Measurements from ENCODE around the gene CAPN1. TPM values are rescaled to one million over a fixed set of nuclear protein-coding genes. Genes with fewer than 3 reads are reported as not detected.
"Not testable (repeated sequence)": the region's sequence is repeated elsewhere in the genome, so short reads cannot be mapped to it uniquely, and the experiment has no call there.

Gene CAPN1
- total RNA-seq, 1 experiment from 2014 or later: 30.7 TPM

DNA sequence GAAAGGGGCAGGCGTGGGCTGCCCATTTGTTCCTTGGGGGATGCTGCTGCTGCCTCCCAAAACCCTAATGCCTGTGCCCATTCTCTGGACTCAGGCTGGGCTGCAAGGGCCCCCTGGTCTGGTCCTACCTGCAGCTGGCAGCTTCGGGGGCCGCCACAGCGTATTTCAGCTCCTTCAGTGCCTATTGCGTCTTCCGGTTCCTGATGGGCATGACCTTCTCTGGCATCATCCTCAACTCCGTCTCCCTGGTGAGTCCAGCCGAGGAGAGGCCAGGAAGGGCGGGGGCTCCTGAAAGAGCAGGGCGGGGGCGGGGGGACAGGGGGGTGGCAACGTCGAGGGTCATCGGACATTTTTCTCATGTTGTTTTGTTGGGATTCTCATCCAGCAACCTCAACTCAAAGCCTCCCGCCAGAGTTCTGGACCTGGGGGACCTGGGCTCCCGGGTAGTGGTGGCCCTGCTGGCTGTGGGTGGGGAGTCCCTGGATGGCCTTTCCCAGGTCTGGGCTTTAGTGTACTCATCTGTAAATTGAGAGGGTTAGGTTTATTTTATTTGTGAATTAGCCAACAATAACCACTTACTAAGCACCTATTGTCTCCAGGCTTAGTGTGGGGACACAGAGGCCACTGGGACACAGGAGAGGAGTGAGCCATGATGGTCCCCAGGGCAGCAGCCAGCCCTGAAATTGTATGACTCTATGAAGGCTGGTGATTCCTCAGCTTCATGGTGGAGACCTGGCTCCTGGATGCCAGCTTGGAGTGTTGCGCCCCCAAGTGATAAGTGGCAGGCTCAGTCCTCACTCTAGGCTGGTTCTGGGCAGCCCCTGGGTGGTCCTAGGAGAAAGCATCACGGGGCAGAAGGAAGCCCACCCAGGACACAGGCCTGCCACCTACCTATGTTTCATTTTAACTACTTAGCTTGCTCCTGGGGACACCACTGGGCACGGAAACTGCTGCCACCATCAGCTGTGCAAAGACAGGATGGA, 36.0 kb downstream of the CAPN1 start:
- no peak for DNase-seq (ENCODE audit: low read depth)

DNA sequence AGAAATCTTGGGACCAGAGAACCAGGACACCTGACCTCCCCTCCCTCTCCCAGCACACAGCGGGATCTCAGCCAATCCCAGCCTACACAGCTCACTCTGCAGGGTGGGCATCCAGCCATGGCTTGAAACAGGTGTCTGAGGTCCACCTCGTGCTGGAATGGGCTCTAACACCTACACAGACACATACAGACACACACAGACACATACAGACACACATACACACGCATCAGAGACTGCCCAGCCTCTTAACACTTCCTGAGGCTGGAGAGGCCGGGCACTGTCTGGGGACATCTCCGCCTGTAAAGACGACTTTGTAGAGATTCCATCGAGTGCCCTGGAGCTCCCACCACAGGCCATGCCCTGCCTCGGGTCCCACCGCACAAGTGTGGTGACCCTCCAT, 36.7 kb downstream of the CAPN1 start:
- DNase-seq (ENCODE audit: low read depth): no peak

DNA sequence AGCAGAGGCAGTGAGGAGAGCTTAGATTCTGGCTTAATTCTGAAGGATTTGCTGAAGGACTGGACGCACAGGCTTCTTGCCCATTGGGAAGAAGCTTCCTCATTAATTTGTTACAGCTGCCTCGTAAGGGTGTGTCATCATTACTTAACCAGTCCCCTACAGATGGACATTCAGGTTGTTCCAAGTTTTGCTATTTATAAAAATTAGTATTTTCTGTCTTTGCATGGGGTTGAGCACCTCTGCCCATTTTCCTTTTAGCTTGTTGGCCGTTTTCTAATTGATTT, 38.1 kb downstream of the CAPN1 start:
- no peak for DNase-seq (ENCODE audit: low read depth)

DNA sequence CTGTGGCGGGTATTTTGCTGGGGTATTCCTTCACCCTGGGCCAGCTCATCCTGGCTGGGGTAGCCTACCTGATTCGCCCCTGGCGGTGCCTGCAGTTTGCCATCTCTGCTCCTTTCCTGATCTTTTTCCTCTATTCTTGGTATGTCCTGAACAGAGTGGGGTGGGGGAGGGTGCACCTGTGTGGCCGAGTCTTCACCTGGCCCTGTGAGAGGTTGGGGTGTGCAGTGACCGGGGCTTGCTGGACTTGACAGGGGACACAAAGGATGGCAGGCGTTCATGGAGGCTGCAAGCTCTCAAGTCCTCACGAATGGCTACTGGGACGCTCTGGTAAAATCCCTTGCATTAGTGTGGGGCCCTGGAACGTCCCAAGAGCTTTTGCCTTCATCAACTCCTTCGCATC, 39.3 kb downstream of the CAPN1 start:
- no peak for DNase-seq (ENCODE audit: low read depth)

DNA sequence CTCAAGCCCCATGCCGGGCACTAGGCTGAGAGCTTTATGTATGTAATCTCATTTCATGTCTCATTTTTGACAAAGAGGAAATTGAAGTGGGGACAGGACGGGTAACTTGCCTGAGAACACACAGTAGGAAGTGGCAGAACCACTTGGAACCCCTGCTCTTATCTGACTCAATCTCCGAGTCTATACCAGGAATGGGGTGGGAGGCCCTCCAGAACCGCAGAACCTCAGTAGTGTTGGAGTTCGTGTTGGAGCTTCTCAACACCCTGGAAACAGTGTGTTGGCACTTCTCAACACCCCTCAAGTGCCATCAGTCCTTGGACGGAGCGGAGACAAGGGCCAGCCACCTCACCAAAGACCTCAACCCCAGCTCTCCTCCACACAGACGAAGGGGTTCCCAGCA, 41.3 kb downstream of the CAPN1 start:
- DNase-seq (ENCODE audit: low read depth): no peak

DNA sequence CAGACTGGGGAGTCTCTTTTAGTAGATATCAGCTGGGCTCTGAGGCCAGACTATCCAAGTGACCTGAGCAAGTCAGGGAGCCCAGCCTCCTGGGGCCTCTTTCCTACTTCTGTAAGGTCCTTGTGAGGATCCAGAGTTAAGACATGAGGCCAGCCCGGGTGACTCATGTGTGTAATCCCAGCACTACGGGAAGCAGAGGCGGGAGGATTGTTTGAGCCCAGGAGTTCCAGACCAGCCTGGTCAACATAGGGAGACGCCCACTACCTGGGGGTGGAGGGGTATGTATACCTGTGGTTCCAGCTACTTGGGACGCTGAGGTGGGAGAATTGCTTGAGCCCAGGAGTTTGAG, 43.2 kb downstream of the CAPN1 start:
- peak; percentile 69 for DNase-seq (ENCODE audit: low read depth)

DNA sequence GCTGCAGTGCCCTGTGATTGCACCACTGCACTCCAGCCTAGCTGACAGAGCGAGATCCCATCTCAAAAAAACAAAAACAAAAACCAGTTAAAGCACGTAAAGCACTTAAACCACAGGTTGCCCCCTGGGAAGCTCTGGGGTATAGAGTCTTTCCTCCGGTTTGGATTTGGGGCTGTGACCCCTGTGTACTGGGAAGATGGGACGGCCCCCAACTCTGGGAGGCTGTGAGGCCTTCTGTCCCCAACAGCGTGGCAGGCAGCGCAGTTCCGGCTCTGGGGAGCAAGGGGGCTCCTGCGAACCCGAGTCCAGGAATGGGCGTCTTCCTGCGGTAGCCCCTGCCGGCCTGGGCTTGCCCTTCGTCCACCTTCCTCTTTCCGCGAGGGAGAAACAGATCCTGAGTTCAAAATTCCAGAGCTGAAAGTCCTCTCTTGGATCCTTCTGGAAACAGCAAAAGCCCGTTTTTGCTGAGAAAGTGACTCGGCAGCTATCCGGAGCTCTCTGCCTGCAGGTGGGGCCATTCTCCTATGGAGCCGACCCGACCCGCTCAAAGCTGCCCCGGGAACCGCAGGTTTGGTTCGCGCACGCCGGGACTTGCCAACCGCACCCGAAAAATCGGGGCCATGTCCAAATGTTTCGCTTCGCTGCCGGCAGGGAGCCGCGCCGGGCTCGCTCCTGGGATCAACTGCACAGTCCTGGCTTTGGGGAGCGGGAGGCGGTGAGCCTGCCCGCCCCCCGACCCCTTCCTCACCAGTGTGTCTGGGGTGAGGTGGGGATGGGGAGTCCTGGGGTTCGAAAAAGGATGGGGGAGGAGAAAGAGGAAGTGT, 43.8 kb downstream of the CAPN1 start:
- peak; percentile 63 for DNase-seq (ENCODE audit: low read depth)

DNA sequence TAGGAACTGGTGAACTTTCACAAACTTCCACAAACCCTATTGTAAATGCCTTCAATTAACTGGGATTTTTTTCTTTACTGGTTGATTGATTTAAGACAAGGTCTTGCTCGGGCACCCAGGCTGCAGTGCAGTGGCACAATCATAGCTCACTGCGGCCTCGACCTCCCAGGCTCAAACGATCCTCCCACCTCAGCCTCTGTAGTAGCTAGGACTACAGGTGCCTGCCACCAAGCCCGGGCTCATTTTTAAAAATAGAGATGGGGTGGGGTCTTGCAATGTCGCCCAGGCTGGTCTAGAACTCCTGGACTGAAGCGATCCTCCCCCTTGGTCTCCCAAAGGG, 44.3 kb downstream of the CAPN1 start:
- DNase-seq (ENCODE audit: low read depth): no peak

DNA sequence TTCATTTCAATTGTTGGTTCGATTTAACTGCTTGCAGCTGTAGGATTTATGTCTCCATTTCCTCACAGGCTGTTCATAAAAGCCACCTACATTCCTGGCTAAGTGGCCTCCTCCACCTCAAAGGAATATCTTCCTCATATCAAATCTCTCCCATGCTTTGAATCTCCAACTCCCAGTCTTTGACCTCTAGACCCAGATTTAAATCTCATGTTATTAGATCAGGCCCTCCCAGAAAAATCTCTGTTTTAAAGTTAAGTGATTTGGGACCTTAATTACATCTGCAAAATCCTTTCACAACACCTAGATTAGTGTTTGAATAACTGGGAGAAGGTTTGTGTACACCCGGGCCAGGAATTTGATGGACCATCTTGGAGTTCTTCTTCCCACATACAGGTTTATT, 46.2 kb downstream of the CAPN1 start:
- no peak for DNase-seq (ENCODE audit: low read depth)

DNA sequence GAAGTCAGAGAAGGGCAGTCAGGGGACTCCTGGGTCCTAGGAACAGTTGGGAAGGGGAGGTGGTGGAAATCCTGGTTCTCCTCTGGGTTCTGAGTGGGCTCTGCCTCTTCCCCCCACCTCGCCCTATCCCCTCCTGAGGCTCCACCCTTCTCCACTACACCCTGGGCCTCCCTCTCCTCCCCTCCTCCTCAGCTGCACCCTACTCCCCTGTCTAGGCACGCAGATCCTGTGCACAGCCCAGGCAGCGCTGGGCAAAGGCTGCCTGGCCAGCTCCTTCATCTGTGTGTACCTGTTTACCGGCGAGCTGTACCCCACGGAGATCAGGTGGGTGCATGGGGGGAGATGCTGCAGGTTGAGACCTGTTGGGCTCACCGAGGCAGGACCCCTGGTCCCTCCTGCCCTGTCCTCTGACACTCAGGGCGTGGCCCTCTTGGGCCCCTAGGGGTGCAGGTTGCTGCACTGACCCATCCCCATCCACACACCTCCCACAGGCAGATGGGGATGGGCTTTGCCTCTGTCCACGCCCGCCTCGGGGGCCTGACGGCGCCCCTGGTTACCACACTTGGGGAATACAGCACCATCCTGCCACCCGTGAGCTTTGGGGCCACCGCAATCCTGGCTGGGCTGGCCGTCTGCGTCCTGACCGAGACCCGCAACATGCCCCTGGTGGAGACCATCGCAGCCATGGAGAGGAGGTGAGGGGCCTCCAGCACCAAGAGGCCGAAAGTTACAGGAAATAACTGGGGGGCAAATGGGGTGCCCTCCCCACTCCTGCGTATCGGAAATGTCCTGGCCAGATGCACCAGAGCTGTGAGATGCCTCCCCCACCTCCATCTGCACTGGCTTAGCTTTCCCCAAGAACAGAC, 54.7 kb downstream of the CAPN1 start:
- no peak for DNase-seq (ENCODE audit: low read depth)

DNA sequence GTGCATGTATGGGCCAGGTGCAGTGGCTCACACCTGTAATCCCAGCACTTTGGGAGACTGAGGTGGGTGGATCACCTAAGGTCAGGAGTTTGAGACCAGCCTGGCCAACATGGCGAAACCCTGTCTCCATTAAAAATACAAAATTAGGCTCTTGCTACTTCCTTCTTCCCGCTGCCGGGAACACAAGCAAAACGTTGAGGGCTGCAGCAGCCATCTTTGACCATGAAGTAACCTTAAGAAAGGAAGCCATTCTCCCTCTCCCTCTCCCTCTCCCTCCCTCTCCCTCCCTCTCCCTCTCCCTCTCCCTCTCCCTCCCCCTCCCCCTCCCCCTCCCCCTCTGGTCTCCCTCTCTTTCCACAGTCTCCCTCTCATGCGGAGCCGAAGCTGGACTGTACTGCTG, 56.6 kb downstream of the CAPN1 start:
- not testable (repeated sequence) for DNase-seq (ENCODE audit: low read depth)

DNA sequence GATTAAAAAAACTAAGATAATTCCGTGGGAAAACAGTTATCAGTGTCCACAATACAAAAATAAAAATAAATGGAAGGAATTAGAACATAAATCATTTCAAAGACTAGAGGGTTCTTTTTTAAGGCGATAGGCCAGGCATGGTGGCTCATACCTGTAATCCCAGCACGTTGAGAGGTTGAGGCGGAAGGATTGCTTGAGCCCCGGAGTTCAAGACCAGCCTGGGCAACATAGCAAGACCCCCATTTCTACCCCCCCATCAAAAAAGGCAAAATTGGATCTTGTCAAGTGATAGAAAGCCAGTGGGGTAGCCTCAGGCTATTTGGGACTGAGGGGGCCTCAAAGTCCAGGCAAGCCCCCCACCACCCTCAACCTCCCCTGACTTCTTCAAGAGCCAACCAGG, 59.4 kb downstream of the CAPN1 start:
- DNase-seq (ENCODE audit: low read depth): no peak

DNA sequence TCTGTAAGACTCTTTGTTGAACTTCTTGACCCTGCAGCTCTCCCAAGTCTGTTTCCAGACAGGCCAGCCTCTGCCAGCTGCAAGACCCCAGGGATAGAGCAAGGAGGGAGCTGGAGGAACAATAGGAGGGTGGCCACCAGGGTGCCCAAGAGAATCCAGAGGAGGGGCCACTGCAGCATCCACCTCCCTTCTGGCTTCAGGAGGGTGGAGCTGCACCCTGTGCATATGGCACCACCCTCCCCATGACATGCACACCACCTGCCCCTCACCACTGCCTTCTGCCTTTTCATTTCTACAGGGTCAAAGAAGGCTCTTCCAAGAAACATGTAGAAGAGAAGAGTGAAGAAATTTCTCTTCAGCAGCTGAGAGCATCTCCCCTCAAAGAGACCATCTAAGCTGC, 60.0 kb downstream of the CAPN1 start:
- DNase-seq (ENCODE audit: low read depth): no peak

DNA sequence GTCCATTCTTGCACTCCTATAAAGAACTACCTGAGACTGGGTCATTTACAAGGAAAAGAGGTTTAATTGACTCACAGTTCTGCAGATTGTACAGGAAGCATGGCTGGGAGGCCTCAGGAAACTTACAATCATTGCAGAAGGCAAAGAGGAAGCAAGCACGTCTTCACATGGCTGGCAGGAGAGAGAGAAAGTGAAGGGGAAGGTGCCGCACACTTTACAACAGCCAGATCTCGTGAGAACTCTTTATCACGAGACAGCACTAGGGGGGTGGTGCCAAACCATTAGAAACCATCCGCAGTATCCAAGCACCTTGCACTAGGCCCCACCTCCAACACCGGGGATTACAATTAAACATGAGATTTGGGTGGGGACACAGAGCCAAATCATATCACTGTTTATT, 60.7 kb downstream of the CAPN1 start:
- DNase-seq (ENCODE audit: low read depth): no peak

DNA sequence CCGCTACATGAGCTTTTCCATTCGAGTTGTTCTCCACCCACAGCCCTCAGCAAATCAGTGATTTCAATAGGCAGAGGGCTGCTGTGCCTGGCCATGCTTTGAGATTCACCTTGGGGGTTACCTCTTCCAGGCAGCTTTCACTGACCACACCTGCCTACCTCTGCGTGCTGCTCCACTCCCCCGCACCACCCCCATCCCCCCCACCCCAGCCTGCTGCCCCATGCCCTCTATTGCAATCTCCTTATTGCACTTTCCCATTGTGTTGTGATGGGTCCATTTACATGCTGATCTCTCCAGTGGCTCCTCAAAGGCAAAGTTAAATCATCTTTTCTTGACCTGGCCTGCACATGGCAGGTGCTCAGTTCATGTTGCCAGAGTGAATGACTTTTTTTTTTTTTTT, 62.1 kb downstream of the CAPN1 start:
- no peak for DNase-seq (ENCODE audit: low read depth)

DNA sequence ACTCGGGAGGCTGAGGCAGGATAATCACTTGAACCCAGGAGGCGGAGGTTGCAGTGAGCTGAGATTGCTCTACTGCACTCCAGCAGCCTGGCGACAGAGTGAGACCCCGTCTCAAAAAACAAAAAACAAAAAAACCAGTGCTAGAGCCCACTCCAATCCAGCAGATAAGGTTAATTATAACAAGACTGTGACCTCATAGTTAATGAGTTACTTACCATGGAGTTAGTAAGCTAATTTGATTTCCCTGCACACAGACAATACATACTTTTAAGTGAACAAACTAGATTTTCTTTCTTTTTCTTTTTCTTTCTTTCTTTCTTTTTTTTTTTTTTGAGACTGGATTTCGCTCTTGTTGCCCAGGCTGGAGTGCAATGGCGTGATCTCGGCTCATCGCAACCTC, 63.3 kb downstream of the CAPN1 start:
- DNase-seq (ENCODE audit: low read depth): not testable (repeated sequence)

DNA sequence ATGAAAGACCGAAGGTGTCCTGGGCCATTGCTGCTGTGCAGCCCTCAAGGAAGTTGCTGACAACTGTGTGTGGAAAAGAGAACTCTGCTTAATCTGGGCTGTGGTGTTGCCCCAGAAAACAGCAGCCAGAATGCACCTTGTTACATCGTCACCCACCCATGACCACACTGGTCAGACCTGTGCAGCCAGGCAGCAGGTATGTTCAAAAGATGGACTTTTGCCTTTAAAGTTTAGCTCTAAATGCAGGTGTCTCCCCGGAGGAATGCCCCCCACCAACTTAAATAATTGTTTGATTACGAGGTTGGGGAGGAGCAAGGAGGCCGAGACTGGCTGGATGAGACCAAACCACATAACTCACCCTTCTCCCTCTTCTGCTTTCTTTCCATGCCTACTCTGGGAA, 64.8 kb downstream of the CAPN1 start:
- DNase-seq (ENCODE audit: low read depth): no peak

DNA sequence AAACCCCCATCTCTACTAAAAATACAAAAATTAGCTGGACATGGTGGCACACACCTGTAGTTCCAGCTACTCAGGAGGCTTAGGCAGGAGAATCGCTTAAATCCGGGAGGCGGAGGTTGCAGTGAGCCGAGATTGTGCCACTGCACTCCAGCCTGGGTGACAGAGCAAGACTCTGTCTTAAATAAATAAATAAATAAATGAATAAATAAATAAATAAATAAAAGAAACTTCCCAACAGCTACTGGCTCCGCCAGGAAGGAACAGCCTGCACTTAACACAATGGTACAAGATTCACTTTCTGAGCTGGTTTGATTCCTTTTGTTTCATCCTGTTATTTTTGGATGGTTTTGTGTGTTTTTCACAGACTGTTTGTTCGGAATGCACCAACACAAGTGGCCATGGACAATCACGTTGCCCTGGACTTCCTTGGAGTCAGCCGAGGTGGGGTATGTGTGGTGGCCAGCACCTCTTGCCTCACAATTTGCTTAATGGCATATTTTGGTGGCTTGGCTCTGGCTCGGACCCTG, 66.5 kb downstream of the CAPN1 start:
- DNase-seq (ENCODE audit: low read depth): not testable (repeated sequence)

DNA sequence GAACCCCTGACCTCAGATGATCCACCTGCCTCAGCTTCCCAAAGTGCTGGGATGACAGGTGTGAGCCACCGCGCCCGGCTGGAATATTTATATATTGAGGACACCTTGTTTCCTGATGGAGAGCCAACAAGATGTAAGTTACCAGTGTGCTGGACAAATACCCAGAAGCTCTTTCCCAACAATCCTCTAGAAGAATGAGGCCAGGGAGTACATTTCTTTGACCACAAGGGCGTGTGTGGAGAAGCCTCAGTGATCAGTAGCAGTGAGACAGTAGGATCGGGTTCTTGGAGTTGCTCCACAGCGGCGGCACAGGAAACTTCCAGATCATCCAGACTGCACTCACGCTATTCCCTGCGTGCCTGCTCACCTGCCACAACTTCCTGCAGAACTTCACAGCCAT, 69.7 kb downstream of the CAPN1 start:
- no peak for DNase-seq (ENCODE audit: low read depth)

DNA sequence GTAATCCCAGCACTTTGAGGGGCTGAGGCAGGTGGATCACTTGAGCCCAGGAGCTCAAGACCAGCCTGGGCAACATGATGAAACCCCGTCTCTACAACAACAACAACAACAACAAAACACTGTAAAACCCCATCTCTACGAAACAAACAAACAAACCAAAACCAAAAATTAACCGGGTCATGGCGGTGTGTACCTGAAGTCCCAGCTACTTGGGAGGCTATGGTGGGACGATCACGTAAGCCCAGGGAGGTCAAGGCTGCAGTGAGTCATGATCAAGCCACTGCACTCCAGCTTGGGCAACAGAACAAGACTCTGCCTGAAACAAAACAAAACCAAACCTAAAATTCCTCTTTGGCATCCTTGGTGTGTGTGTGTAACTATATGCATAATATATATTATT, 73.0 kb downstream of the CAPN1 start:
- DNase-seq (ENCODE audit: low read depth): no peak

DNA sequence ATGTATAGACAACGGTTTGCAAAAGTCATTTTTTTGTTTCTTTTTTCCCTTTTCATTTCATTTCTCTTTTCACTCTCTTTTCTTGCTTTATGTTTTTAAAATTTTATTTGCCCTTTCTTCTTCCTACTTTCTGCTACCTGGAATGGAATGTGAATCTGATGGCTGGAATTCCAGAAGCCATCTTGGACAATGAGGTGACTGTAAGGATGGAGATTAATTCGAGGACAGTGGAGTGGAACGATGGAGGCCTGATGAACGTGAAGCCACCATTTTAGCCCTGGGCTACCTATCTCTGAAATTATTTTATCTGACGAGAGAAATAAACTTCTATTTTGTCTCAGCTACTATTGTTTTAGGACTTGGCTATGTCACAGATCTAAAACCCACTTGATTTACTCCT, 77.3 kb downstream of the CAPN1 start:
- no peak for DNase-seq (ENCODE audit: low read depth)

DNA sequence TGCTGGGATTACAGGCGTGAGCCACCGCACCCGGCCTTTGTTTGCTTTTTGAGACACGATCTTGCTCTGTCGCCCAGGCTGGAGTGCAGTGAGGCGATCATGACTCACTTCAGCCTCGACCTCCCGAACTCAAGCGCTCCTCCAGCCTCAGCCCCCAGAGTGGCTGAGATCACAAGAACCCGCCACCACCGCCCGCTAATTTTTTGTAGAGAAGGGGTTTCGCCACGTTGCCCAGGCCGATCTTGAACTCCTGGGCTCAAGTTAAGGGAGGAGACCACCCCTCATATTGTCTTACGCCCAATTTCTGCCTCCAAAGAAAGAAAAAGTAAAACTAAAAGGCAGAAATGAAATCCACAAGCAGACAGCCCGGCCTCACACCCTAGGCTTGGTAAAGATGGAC, 78.6 kb downstream of the CAPN1 start:
- DNase-seq (ENCODE audit: low read depth): no peak
